GM19438 (cell line): ENCODE results near the gene ISLR2.

Source experiments
- ATAC-seq: cut with Tn5 transposase; IDR thresholded peaks from one replicate; pipeline ENCODE4 v1.9.1; 2021; ENCODE audit warnings: low read depth; ENCODE audit not compliant: unreplicated experiment

The ISLR2 gene

GRCh38 chr15:74128785-74129585 is 1.4 kb upstream of the ISLR2 start:
- no peak for ATAC-seq

GRCh38 chr15:74129586-74130154 is 716 bp upstream of the ISLR2 start:
- no peak for ATAC-seq

GRCh38 chr15:74130849-74131627 is 652 bp downstream of the ISLR2 start:
- no peak for ATAC-seq

DNA sequence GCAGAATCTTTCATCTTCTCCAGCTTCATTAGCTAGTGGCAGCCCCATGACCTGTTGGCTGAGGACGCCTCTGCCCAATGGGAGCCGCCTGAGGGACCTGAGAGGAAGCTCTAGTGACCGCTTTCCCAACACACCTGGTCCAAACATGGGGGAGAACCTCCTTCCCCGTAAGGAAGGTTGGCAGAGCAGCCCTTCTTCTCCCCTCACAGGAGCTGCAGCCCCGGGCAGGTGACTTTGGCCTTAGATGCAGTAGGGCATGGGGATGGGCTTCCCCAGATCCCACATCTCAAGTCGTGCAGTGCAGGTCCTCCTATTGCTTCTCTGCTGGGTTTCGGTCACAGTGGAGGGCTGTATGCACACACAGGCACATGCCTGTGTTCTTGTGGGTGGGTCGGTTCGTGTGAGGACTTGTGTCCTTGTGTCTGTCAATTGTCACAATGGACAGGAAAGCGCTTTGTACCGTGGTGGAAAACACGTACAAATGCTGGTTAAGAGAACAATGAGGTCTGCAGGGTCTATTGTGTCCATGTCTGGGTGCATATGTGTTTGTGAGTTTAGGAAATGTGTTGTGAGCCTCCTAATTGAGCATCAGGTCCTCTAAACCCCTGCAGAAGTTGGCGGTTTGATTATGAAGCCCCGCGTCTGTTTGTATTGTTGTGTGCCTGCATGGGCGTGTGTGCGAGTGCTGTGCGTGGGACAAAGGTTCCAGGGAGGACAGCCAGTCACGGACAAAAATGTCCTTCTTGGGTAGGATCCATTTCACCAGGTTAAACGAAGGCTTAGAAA is 1.4 kb downstream of the ISLR2 start:
- no peak for ATAC-seq

GRCh38 chr15:74132681-74133651 is 2.6 kb downstream of the ISLR2 start:
- ATAC-seq = no peak

DNA sequence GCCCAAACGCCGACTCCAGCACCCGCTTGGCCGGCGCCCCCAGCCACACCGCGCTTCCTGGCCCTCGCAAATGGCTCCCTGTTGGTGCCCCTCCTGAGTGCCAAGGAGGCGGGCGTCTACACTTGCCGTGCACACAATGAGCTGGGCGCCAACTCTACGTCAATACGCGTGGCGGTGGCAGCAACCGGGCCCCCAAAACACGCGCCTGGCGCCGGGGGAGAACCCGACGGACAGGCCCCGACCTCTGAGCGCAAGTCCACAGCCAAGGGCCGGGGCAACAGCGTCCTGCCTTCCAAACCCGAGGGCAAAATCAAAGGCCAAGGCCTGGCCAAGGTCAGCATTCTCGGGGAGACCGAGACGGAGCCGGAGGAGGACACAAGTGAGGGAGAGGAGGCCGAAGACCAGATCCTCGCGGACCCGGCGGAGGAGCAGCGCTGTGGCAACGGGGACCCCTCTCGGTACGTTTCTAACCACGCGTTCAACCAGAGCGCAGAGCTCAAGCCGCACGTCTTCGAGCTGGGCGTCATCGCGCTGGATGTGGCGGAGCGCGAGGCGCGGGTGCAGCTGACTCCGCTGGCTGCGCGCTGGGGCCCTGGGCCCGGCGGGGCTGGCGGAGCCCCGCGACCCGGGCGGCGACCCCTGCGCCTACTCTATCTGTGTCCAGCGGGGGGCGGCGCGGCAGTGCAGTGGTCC is 3.5 kb downstream of the ISLR2 start:
- no peak for ATAC-seq

DNA sequence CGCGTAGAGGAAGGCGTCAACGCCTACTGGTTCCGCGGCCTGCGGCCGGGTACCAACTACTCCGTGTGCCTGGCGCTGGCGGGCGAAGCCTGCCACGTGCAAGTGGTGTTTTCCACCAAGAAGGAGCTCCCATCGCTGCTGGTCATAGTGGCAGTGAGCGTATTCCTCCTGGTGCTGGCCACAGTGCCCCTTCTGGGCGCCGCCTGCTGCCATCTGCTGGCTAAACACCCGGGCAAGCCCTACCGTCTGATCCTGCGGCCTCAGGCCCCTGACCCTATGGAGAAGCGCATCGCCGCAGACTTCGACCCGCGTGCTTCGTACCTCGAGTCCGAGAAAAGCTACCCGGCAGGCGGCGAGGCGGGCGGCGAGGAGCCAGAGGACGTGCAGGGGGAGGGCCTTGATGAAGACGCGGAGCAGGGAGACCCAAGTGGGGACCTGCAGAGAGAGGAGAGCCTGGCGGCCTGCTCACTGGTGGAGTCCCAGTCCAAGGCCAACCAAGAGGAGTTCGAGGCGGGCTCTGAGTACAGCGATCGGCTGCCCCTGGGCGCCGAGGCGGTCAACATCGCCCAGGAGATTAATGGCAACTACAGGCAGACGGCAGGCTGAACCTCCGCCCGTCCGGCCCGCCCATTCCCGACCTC is 4.1 kb downstream of the ISLR2 start:
- no peak for ATAC-seq

DNA sequence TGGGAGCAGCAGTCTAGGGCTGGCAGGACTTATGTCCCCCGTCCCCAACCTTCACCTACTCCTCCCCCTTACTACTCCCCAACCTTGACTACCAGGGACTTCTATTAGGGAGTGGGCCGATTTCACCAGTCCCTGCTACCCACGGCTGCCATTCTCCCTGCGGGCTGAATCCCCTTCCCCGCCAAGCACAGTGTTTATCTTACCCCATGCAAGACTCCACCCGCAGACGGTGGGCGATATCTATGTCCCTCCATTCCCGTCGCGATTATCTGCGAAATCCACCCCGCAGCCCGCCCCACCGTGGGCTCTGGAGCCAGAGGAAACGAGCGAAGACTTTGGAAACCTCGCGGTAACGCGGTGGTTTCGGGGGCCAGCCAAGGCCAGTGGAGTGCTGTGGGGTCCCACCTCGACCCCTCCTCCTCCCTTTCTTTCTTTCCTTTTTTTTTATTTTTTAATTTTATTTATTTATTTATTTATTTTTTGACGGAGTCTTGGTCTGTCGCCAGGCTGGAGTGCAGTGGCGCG is 4.7 kb downstream of the ISLR2 start:
- no peak for ATAC-seq

GRCh38 chr15:74136540-74136813 is 6.1 kb downstream of the ISLR2 start:
- ATAC-seq = no peak

GRCh38 chr15:74136814-74137536 is 6.6 kb downstream of the ISLR2 start:
- no peak for ATAC-seq

DNA sequence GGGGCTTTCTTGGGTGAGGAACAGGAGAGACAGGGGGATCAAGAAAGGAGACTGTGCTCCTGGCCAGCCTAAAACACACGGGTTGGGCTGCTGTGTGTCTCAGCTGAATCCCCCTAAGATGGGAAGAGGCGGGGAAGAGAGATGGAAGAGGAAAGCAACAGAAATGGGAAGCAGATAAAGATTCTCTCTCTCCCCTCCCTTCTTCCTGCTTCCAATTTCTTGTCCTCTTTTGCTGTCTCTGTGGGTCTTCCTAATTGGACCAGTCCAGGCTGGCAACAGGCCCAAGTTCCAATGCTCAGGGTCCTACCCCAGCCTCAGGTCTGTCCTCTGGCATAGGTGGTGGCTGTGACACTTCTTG is 7.1 kb downstream of the ISLR2 start:
- no peak for ATAC-seq

- no peak for ATAC-seq
These were observed 8.3 kb downstream of the ISLR2 start for GRCh38 chr15:74138642-74139041.

DNA sequence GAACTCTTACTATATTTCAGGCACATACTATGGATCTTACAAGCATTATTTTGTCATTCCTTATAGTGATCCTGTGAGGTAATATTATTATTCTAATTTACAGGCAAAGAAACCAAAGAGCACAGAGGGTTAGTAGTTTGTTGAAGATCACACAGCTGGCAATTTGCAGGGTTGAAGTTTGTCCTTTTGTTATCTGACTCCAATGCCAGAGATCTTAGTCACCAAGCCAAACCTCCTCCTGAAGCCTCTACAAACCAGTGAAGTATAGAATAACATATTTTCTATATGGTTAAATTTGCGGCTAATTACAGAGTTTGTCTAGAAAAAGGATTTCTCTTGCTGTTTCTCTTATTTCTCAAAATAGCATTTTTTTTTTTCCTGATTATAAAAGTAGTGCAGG is 11.2 kb downstream of the ISLR2 start:
- no peak for ATAC-seq

GRCh38 chr15:74144153-74144775 is 13.9 kb downstream of the ISLR2 start:
- ATAC-seq = no peak

- ATAC-seq = no peak
These were observed 16.0 kb downstream of the ISLR2 start for GRCh38 chr15:74146277-74146800.

- ATAC-seq = no peak
These were observed 16.7 kb downstream of the ISLR2 start for GRCh38 chr15:74147051-74147450.

DNA sequence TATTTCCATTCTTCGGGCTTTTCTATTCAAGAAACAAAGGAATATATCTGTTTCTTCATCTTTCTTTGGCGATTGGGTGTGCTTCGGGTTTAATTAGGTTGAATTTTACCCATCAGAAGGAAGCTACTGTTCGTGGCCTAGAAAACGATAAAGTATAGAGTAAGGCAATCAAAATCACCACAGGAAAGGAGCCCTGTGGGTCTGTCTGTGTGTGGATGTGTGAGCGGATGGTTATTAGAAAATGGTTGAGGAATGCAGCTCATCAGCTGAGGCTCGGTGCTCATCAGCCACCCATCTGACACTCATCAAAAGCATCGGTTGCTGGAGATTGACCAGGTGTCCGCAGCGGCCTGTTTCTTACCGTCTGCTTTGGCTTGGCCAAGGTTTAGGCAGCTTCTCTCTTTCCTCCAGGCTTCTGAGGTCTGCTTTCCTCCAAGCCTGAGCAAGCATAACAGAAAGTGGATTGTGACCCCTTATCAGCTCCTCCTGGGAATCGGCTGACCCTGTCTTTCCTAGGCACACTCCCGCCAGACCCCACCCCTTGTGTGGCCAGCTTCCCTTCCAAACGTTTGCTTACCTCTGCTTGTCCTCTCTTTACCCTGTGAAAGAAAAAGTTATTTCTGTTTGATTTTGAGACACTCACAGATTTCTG is 25.5 kb downstream of the ISLR2 start:
- ATAC-seq = no peak
